ENCODE data around the gene CDO1. TPM values are rescaled to one million over a fixed set of nuclear protein-coding genes. Genes with fewer than 3 reads are reported as not detected.

Gene CDO1
- 24.0 TPM for total RNA-seq

DNA sequence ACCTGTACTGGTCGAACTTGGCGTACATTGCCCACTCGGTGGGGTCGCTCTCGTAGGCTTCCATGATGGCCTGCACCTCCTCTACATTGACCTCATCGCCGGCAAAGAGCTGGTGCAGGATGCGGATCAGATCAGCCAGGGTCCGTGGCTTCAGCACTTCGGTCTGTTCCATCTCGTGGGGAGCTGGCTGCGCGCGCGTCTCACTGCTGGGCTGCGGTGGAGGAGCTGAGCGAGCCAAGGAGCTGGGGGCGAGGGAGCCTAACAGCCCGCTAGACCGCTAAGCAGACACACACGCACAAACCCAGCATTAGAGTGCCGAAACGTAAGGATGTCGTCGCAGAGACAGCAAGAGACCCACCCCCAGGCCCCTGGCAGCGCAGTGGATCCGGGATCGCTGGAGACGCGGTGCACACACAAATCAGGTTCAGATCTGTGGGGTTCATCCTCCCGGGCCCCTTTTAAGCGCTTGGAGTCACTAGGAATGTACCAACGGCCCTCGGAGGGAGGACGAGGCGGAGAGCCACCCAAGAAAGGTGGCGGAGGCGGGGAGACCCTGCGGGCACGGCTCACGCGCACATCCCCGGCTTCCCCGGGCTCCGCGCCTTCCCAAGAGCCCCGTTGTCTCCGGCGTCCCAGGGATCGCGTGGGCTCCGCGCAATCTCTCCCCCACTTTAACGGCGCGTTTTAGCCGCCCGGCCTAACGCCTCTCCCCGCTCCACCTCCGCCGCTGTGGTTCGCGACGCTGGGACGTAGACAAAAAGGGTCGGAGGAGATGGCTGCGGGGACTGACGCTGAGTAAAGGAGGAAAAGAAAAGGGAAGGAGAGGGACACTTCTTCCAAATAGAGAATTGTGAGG is at the start of gene CDO1:
Gene CDO1, minus strand, starts transcription at position 434 of the 856 bp plus-strand sequence. Its CDS starts 262 bp downstream, at position 172.
- peaks cover 3 to 16% (median 12%) of the 10 kb centered on the region in 3 donors for H3K4me1 ChIP-seq (ENCODE audit: control insufficient read depth in 3 of 3, insufficient read depth in 3 of 3, low read length in 3 of 3)
- H3K9ac ChIP-seq (ENCODE audit: low read depth in 1 of 3, low read length in 3 of 3): peak within 1 kb of the TSS; percentile 52 to 68 (median 63)
- H3K27ac ChIP-seq (ENCODE audit: low read depth, low read length): no peak within 1 kb of the TSS
- peaks cover 25 to 40% (median 31%) of the 10 kb centered on the region in 3 donors for H3K27me3 ChIP-seq (ENCODE audit: control insufficient read depth in 3 of 3, insufficient read depth in 3 of 3, low read length in 3 of 3)
- peak within 1 kb of the TSS; percentile 75 to 78 (median 77) for H3K4me3 ChIP-seq (ENCODE audit: low read length in 3 of 3)
- no peaks in the 10 kb centered on the region for H3K36me3 ChIP-seq (ENCODE audit: control insufficient read depth in 3 of 3, insufficient read depth in 3 of 3, low read length in 3 of 3)
- no peaks in the 10 kb centered on the region for H3K9me3 ChIP-seq (ENCODE audit: control insufficient read depth in 3 of 3, low read length in 3 of 3)

DNA sequence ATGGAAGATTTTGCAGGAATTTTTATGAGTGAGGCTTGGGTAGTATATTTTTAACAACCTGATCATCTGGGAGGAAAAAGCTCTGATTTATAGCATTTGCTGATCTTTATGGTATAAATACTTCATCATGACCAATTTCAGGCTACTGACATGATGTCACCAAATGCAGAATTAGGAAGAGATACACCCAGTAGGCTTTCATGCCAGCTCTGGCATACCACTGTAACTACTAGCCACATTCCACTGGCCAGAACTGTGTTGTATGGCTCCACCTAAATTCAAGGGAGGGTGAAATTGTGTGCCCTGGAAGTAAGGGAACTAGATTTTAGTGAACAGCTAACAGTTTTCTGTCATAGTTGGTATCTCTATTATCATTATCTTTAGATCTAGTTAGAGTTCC is 42.9 kb upstream of the CDO1 start:
- no peak overlapping the region for H3K27ac ChIP-seq (ENCODE audit: low read depth, low read length)
- no peak overlapping the region for H3K4me3 ChIP-seq (ENCODE audit: low read length in 3 of 3)
- peaks cover 0 to 2% (median 0%) of the 10 kb centered on the region in 3 donors for H3K9me3 ChIP-seq (ENCODE audit: control insufficient read depth in 3 of 3, low read length in 3 of 3)
- no peaks in the 10 kb centered on the region for H3K36me3 ChIP-seq (ENCODE audit: control insufficient read depth in 3 of 3, insufficient read depth in 3 of 3, low read length in 3 of 3)
- no peaks in the 10 kb centered on the region for H3K27me3 ChIP-seq (ENCODE audit: control insufficient read depth in 3 of 3, insufficient read depth in 3 of 3, low read length in 3 of 3)
- no peak overlapping the region for H3K9ac ChIP-seq (ENCODE audit: low read depth in 1 of 3, low read length in 3 of 3)
- H3K4me1 ChIP-seq (ENCODE audit: control insufficient read depth in 3 of 3, insufficient read depth in 3 of 3, low read length in 3 of 3): peaks cover 0 to 11% (median 11%) of the 10 kb centered on the region in 3 donors

- Histone ChIP-seq H3K9ac (ENCODE audit: low read depth in 1 of 3, low read length in 3 of 3) (no peak overlapping the region), H3K27me3 (ENCODE audit: control insufficient read depth in 3 of 3, insufficient read depth in 3 of 3, low read length in 3 of 3) (no peaks in the 10 kb centered on the region), H3K4me3 (ENCODE audit: low read length in 3 of 3) (no peak overlapping the region), H3K36me3 (ENCODE audit: control insufficient read depth in 3 of 3, insufficient read depth in 3 of 3, low read length in 3 of 3) (no peaks in the 10 kb centered on the region), H3K27ac (ENCODE audit: low read depth, low read length) (no peak overlapping the region), H3K9me3 (ENCODE audit: control insufficient read depth in 3 of 3, low read length in 3 of 3) (no peaks in the 10 kb centered on the region), H3K4me1 (ENCODE audit: control insufficient read depth in 3 of 3, insufficient read depth in 3 of 3, low read length in 3 of 3) (peaks cover 0 to 11% (median 11%) of the 10 kb centered on the region in 3 donors)
Measured at GRCh38 chr5:115858396-115858795, 41.9 kb upstream of the CDO1 start.

- Histone ChIP-seq H3K27me3 (ENCODE audit: control insufficient read depth in 3 of 3, insufficient read depth in 3 of 3, low read length in 3 of 3) (no peaks in the 10 kb centered on the region), H3K4me1 (ENCODE audit: control insufficient read depth in 3 of 3, insufficient read depth in 3 of 3, low read length in 3 of 3) (peaks cover 0 to 11% (median 11%) of the 10 kb centered on the region in 3 donors), H3K36me3 (ENCODE audit: control insufficient read depth in 3 of 3, insufficient read depth in 3 of 3, low read length in 3 of 3) (no peaks in the 10 kb centered on the region), H3K4me3 (ENCODE audit: low read length in 3 of 3) (no peak overlapping the region), H3K27ac (ENCODE audit: low read depth, low read length) (no peak overlapping the region), H3K9me3 (ENCODE audit: control insufficient read depth in 3 of 3, low read length in 3 of 3) (no peaks in the 10 kb centered on the region), H3K9ac (ENCODE audit: low read depth in 1 of 3, low read length in 3 of 3) (peak overlapping the region in 1 of 3 donors; percentile 54)
Measured at GRCh38 chr5:115857626-115858349, 41.3 kb upstream of the CDO1 start.

DNA sequence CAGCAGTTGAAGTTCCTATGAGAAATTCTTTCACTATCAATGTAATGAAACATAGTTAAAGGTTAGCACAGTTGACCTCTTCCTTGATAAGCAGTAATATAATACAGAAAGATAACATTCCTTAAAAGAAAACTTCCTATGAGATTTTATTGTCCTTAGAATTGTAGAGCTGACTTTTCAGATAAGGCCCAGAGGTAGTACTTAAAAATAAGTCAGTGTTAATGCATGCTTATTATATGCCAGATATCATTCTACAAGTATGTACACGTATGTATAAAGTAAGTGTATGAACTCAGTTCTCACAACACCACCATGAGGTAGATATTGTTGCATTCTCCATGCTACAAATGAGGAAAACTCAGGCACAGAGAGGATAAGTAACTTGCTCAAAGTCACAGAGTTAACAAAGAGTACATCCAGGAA is 40.6 kb upstream of the CDO1 start:
- Histone ChIP-seq H3K9ac (ENCODE audit: low read depth in 1 of 3, low read length in 3 of 3) (peak overlapping the region in 1 of 3 donors; percentile 54), H3K4me1 (ENCODE audit: control insufficient read depth in 3 of 3, insufficient read depth in 3 of 3, low read length in 3 of 3) (peaks cover 0 to 11% (median 11%) of the 10 kb centered on the region in 3 donors), H3K36me3 (ENCODE audit: control insufficient read depth in 3 of 3, insufficient read depth in 3 of 3, low read length in 3 of 3) (no peaks in the 10 kb centered on the region), H3K9me3 (ENCODE audit: control insufficient read depth in 3 of 3, low read length in 3 of 3) (no peaks in the 10 kb centered on the region), H3K27ac (ENCODE audit: low read depth, low read length) (no peak overlapping the region), H3K27me3 (ENCODE audit: control insufficient read depth in 3 of 3, insufficient read depth in 3 of 3, low read length in 3 of 3) (no peaks in the 10 kb centered on the region), H3K4me3 (ENCODE audit: low read length in 3 of 3) (no peak overlapping the region)

- Histone ChIP-seq H3K4me3 (ENCODE audit: low read length in 3 of 3) (no peak overlapping the region), H3K4me1 (ENCODE audit: control insufficient read depth in 3 of 3, insufficient read depth in 3 of 3, low read length in 3 of 3) (peaks cover 1 to 15% (median 14%) of the 10 kb centered on the region in 3 donors), H3K27me3 (ENCODE audit: control insufficient read depth in 3 of 3, insufficient read depth in 3 of 3, low read length in 3 of 3) (no peaks in the 10 kb centered on the region), H3K9ac (ENCODE audit: low read depth in 1 of 3, low read length in 3 of 3) (no peak overlapping the region), H3K9me3 (ENCODE audit: control insufficient read depth in 3 of 3, low read length in 3 of 3) (no peaks in the 10 kb centered on the region), H3K27ac (ENCODE audit: low read depth, low read length) (no peak overlapping the region), H3K36me3 (ENCODE audit: control insufficient read depth in 3 of 3, insufficient read depth in 3 of 3, low read length in 3 of 3) (no peaks in the 10 kb centered on the region)
Measured at GRCh38 chr5:115855959-115856358, 39.5 kb upstream of the CDO1 start.

- H3K9ac ChIP-seq (ENCODE audit: low read depth in 1 of 3, low read length in 3 of 3): no peak overlapping the region
- H3K27ac ChIP-seq (ENCODE audit: low read depth, low read length): no peak overlapping the region
- H3K4me3 ChIP-seq (ENCODE audit: low read length in 3 of 3): no peak overlapping the region
- no peaks in the 10 kb centered on the region for H3K27me3 ChIP-seq (ENCODE audit: control insufficient read depth in 3 of 3, insufficient read depth in 3 of 3, low read length in 3 of 3)
- H3K4me1 ChIP-seq (ENCODE audit: control insufficient read depth in 3 of 3, insufficient read depth in 3 of 3, low read length in 3 of 3): peaks cover 3 to 20% (median 20%) of the 10 kb centered on the region in 3 donors
- no peaks in the 10 kb centered on the region for H3K36me3 ChIP-seq (ENCODE audit: control insufficient read depth in 3 of 3, insufficient read depth in 3 of 3, low read length in 3 of 3)
- no peaks in the 10 kb centered on the region for H3K9me3 ChIP-seq (ENCODE audit: control insufficient read depth in 3 of 3, low read length in 3 of 3)
Measured at GRCh38 chr5:115854139-115854538, 37.7 kb upstream of the CDO1 start.

DNA sequence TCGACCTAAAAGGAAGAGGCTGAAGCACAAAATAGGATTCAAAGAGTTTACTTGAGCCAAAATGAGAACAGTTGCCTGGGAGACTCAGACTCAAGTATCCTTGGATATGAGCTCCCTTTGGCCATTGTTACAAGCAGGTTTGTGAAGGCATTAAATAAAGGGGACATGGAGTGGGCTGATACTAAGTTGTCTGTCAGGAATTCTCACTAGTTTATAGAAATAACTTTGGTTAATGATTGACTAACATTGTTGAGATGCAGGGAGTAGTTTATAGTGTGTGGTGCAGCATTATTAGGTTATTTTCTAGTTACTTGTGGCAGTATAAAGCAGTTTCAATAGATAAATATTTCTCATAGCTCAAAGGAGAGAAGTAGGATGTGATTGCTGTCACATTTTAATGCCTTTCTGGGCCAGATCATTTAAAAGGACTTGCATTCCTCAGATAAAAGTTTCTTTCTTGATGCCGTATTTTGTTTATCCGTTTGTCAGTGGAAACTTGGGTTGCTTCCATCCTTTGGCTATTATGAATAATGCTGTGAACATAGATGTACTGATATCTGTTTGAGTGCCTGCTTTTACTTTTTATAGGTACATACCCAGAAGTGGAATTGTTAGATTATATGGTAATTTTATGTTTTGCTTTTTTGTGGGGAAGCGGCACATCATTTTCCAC is 34.4 kb upstream of the CDO1 start:
- no peaks in the 10 kb centered on the region for H3K27me3 ChIP-seq (ENCODE audit: control insufficient read depth in 3 of 3, insufficient read depth in 3 of 3, low read length in 3 of 3)
- H3K27ac ChIP-seq (ENCODE audit: low read depth, low read length): peak overlapping the region; percentile 46
- no peaks in the 10 kb centered on the region for H3K9me3 ChIP-seq (ENCODE audit: control insufficient read depth in 3 of 3, low read length in 3 of 3)
- peak overlapping the region in 2 of 3 donors; percentile 5 to 23 for H3K4me3 ChIP-seq (ENCODE audit: low read length in 3 of 3)
- H3K36me3 ChIP-seq (ENCODE audit: control insufficient read depth in 3 of 3, insufficient read depth in 3 of 3, low read length in 3 of 3): no peaks in the 10 kb centered on the region
- H3K4me1 ChIP-seq (ENCODE audit: control insufficient read depth in 3 of 3, insufficient read depth in 3 of 3, low read length in 3 of 3): peaks cover 3 to 11% (median 9%) of the 10 kb centered on the region in 3 donors
- H3K9ac ChIP-seq (ENCODE audit: low read depth in 1 of 3, low read length in 3 of 3): no peak overlapping the region

DNA sequence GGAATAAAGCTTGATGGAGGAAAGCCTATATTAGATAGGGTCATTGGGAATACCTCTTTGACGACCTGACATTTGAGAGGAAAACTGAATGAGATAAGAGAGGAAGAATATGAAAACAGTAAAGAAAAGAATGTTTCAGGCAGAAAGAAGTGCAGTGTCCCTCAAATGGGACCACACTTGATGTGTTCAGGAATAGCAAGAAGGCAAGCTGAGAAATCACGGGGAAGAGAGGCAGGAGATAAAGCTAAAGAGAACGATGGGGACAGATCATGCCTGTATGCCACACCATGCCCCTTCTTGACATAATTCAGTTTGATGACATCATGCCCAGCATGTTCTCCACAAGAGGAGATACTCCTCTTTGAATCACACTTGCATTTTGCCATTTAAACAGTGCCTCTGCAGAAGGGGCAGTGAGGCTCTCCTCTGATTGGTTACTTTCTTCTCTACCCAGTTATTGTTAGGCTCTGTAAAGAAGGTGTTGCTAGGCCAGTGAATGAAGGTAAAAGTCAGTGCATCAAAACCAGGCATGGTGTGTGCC is 32.9 kb upstream of the CDO1 start:
- H3K27ac ChIP-seq (ENCODE audit: low read depth, low read length): no peak overlapping the region
- no peak overlapping the region for H3K9ac ChIP-seq (ENCODE audit: low read depth in 1 of 3, low read length in 3 of 3)
- no peaks in the 10 kb centered on the region for H3K9me3 ChIP-seq (ENCODE audit: control insufficient read depth in 3 of 3, low read length in 3 of 3)
- no peaks in the 10 kb centered on the region for H3K27me3 ChIP-seq (ENCODE audit: control insufficient read depth in 3 of 3, insufficient read depth in 3 of 3, low read length in 3 of 3)
- H3K36me3 ChIP-seq (ENCODE audit: control insufficient read depth in 3 of 3, insufficient read depth in 3 of 3, low read length in 3 of 3): no peaks in the 10 kb centered on the region
- no peak overlapping the region for H3K4me3 ChIP-seq (ENCODE audit: low read length in 3 of 3)
- peaks cover 3 to 22% (median 11%) of the 10 kb centered on the region in 3 donors for H3K4me1 ChIP-seq (ENCODE audit: control insufficient read depth in 3 of 3, insufficient read depth in 3 of 3, low read length in 3 of 3)
